MM.1S (cell line): ENCODE results near the gene CCDC148.

Experiments
- CTCF ChIP-seq: fragments of 300-600 bp; sonication (generic); IDR thresholded peaks from 2 replicates; pipeline ENCODE4 v1.5.1; 2016; ENCODE audit warnings: antibody characterized with exemption, low read length, mixed read lengths
- EZH2 ChIP-seq: fragments of 300-600 bp; sonication (generic); optimal IDR thresholded peaks from 2 replicates; pipeline ENCODE3; 2017; ENCODE audit warnings: low read depth, mild to moderate bottlenecking, antibody characterized with exemption, low read length, mixed read lengths

DNA sequence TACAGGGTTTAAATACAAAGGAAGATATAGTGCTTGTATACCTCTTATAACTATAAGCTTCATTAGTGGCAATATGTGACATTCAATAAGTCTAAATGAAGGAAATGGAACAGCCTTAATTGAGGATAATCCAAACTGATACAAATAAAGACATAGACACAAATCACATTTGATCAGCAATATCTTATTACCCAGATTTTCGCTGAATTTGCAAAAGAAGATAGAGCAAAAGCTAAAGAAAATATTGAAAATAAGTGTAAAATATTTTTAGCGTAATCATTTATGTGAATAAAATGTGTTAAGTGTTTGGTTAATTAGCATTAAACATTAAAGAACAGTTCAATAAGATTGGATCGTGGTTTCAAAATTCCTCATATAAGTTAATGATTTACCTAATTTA is 51.2 kb downstream of the CCDC148 start:
- TF ChIP-seq CTCF (no peak), EZH2 (no peak)
